22Rv1 (cell line): ENCODE measurements around the gene ENTR1.

Experiments used
- H3K27ac ChIP-seq: fragments of 450-650 bp; 2 replicates; pipeline ENCODE4 v1.5.1; 2017
- ZFX ChIP-seq: fragments of 450-650 bp; IDR thresholded peaks from 2 replicates; pipeline ENCODE4 v1.6.1; 2017; ENCODE audit warnings: antibody characterized with exemption, borderline replicate concordance
- TF ChIP-seq, protein P1 (sequence below): fragments of 450-650 bp; IDR thresholded peaks from 2 replicates; pipeline ENCODE4 v1.5.1; 2017; ENCODE audit warnings: mild to moderate bottlenecking

ENTR1 gene

DNA sequence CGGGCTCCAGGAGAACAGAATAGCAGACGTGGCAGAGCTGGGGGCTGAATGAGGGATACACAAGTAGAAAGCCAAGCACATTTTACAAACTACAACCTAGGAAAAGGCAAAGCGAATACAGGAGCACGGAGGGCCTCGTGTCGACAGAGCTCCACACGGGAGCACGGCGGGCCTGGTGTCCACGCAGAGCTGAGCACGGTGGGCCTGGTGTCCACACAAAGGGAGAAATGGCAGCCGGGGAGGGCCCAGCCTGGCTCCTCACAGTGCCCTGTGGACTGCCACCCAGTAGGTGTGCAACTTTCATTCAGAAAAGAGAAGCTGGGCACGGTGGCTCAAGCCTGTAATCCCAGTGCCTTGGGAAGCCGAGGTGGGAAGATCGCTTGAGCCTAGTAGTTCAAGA is 32.7 kb upstream of the ENTR1 start:
- TF ChIP-seq, protein P1, sequence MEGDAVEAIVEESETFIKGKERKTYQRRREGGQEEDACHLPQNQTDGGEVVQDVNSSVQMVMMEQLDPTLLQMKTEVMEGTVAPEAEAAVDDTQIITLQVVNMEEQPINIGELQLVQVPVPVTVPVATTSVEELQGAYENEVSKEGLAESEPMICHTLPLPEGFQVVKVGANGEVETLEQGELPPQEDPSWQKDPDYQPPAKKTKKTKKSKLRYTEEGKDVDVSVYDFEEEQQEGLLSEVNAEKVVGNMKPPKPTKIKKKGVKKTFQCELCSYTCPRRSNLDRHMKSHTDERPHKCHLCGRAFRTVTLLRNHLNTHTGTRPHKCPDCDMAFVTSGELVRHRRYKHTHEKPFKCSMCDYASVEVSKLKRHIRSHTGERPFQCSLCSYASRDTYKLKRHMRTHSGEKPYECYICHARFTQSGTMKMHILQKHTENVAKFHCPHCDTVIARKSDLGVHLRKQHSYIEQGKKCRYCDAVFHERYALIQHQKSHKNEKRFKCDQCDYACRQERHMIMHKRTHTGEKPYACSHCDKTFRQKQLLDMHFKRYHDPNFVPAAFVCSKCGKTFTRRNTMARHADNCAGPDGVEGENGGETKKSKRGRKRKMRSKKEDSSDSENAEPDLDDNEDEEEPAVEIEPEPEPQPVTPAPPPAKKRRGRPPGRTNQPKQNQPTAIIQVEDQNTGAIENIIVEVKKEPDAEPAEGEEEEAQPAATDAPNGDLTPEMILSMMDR = no peak
- no peak for TF ChIP-seq ZFX
- no peak overlapping the region for H3K27ac ChIP-seq

DNA sequence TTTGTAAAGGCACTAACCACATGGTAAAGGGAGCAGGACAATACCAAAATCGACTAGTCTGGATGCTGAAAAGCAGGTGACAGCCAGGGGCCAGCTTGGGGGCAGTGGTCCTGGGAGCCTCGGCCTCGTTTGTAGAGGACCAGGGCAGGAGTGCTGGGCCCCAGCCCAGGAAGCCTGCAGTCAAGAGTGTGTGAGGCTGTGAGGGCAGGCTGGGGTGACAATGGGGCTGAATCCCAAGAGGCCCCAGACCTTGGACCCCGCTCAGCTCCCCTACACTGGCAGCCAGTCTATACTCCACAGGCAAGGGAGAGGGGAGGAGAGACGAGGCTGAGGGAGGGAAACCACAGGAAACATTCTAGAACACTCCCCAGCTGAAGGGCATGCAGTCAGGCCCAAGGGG is 31.9 kb upstream of the ENTR1 start:
- TF ChIP-seq, protein P1 = no peak
- no peak for TF ChIP-seq ZFX
- no peak overlapping the region for H3K27ac ChIP-seq

DNA sequence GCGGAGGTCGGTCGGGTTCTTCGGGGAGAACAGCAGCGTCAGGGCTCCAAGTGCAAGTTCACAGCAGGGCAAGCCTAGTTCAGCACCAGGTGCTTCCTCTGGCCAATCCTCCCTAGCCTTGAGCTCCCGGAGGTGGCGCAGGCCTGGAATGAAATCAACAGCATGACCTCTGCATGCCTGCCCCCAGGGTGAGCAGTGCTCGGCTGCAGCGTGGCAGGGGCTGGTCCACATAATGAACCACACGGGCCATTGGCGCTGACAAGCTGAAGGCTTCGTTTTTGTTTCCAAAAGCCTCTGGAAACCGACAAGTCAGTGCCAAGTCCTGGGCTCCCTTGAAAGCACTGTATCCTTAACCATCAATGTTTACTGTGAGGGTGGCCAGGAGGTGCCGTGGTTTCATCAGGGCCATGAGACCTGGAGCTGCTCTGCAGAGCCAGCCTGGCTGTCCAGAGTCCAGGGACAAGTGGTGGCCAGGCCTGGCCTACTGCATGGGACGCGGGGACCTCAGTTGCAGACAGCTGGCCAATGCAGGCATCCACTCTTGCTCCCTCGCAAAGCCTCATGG is 31.3 kb upstream of the ENTR1 start:
- TF ChIP-seq, protein P1 = no peak
- no peak for TF ChIP-seq ZFX
- no peak overlapping the region for H3K27ac ChIP-seq

DNA sequence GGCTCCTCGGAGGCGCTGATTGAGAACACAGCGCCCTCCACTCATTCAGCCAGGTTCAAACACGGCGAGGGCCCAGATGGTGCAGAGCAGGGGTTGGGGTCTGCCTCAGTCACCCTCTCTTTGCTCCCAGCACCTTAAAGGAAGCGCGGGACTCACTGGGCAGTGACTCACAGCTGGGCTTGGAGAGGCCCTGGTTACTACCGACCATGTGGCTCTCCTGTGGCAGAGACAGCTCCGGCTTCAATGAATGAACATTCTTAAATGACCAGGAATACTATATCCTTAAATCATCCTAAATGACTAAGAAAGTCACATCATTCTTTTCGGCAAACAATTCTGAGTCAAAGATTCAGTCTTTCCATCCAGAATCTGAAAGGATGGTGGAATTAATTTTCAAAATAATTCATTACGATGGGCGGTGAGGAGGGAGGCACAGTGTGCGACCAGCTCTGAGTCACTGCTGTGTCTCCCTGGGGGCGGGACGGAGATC is 30.8 kb upstream of the ENTR1 start:
- H3K27ac ChIP-seq = peak overlapping the region; percentile 70
- TF ChIP-seq ZFX = no peak
- TF ChIP-seq, protein P1 = no peak

DNA sequence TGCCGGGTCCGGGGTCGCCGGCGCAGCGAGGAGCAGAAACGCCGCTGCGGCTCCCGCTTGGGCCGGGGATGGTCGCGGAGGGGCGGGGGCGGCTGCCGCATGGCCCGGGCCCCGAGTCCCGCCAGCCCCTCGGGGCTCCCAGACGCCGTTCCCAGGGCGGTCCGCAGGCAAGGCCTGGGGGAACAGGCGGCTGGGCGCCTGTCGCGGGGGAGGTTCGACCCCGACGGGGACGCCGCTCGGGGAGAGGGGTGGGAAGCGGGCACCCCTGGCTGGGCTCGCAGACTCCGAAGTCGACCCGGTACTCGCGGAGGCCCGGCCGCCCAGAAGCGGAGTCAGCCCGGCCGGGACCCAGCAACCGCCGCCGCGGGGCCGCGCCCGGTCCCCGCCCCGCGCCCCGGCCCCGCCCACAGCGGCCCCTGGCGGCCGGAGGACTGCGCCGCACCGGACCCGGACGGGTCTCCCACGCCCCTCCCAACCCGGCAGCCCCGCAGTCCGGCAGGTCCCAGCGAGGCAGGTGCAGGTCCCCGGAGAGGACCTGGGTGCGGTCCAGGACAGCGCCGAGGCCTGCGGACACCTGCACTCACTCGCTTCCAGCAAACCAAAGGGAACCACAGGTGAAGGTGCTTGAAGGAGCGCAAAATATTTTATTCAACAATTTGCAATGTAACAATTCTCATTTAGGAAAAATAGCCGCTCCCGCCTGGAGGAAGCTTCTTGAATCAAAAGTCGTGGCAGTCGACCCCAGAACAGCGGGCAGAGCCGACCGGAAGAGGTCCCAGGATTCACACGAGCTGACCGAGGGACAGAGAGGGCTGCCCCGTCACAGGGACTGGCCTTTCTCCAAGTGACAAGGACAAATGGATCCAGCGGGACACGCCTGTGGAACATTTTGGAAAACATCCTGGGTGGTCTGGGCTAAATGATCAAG is 29.3 kb upstream of the ENTR1 start, which contains the start of gene INPP5E:
Gene INPP5E (minus strand): TSS at position 365 of the 928 bp plus-strand sequence. CDS start 426 bp downstream, outside the sequence.
- H3K27ac ChIP-seq = peak within 1 kb of the TSS; percentile 70
- TF ChIP-seq, protein P1 = peak; percentile 98
- TF ChIP-seq ZFX = no peak

DNA sequence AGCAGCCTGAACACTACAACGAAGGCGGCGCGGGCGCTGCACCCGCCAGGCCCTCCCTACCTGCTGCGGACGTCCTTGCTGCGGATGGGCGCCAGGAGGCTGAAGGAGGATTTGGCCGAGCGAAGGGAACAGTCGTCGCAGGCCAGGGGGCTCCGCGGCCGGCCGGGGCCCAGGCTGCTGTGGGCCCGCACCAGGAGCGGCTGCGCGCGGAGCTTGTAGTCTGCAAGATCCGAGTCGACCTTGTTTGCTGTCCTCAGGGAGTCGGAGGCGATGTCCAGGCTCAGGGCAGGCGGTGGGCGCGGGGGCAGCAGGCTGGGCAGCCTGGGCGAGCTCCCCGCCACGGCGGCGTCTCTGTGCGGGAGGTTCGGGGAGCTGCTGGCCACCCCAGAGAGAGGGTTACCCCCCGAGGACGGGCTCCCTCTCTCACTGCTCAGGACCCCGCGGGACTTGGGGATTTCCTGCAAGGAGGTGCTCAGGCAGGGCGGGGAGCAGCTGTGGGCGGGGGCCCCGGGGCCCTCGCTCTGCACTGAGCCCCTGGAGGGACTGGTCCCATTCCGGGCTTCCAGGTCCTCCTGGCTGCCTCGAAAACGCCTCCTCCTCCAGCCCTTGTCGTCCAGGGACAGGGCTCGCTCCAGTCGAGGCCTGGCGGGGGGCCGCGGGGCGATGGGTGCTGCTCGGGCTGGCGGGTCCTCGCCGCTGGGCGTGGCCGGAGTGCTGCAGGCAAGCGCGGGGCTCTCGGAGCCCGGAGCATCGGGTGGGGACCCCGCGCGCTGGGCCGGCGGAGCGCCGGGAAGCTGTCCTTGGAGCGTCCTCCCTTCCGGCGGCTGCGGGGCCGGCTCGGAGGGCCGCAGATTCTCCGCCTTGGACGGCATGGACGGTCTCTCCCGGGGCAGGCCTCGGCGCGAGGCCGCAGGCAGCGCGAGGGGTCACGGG is 28.4 kb upstream of the ENTR1 start:
- peak overlapping the region; percentile 70 for H3K27ac ChIP-seq

More for the DNA sequence above, 28.4 kb upstream of the ENTR1 start:
- TF ChIP-seq, protein P1 = no peak
- no peak for TF ChIP-seq ZFX
